ENCODE results near the gene NEURL1.

The NEURL1 gene

GRCh38 chr10:103564116-103564501 lies 70.6 kb downstream of the NEURL1 start:
- Histone ChIP-seq H3K4me2 (ENCODE audit: low read depth, low read length, poor library complexity, severe bottlenecking) (no peak overlapping the region), H2AFZ (ENCODE audit: low read length) (no peak overlapping the region)

GRCh38 chr10:103564776-103565520 lies 71.4 kb downstream of the NEURL1 start:
- Histone ChIP-seq H3F3A (ENCODE audit: low read depth) (no peaks in the 10 kb centered on the region), H2AFZ (ENCODE audit: low read length) (no peak overlapping the region), H3K4me3 (ENCODE audit: low read length, poor library complexity, severe bottlenecking) (no peak overlapping the region), H3K36me3 (ENCODE audit: insufficient read depth, low read length) (no peaks in the 10 kb centered on the region), H3K27me3 (ENCODE audit: insufficient read depth, low read length, poor library complexity, severe bottlenecking) (no peaks in the 10 kb centered on the region), H4K20me1 (ENCODE audit: insufficient read depth, low read length, poor library complexity, severe bottlenecking) (no peaks in the 10 kb centered on the region), H3K4me2 (ENCODE audit: low read depth, low read length, poor library complexity, severe bottlenecking) (no peak overlapping the region), H3K9ac (ENCODE audit: low read depth, low read length, poor library complexity, severe bottlenecking) (no peak overlapping the region), H3K9me2 (replicated peaks; ENCODE audit: low read depth, low read length) (no peaks in the 10 kb centered on the region), H3K9me3 (ENCODE audit: insufficient read depth, low read depth, low read length) (no peaks in the 10 kb centered on the region), H3K4me1 (ENCODE audit: insufficient read depth, low read length, poor library complexity, severe bottlenecking) (no peaks in the 10 kb centered on the region), H3K79me2 (ENCODE audit: insufficient read depth, low read length) (no peaks in the 10 kb centered on the region)
- peak; percentile 95 for TF ChIP-seq CTCF (conservative IDR thresholded peaks at IDR 0.05; ENCODE audit: low read length)
- TF ChIP-seq EZH2phosphoT487 (IDR thresholded peaks at IDR 0.05; ENCODE audit: borderline replicate concordance) = no peak

More at GRCh38 chr10:103564116-103564501, 70.6 kb downstream of the NEURL1 start:
- Histone ChIP-seq H3K79me2 (ENCODE audit: insufficient read depth, low read length) (no peaks in the 10 kb centered on the region), H3K36me3 (ENCODE audit: insufficient read depth, low read length) (no peaks in the 10 kb centered on the region), H3K9me2 (replicated peaks; ENCODE audit: low read depth, low read length) (no peaks in the 10 kb centered on the region), H3K27me3 (ENCODE audit: insufficient read depth, low read length, poor library complexity, severe bottlenecking) (no peaks in the 10 kb centered on the region), H3K4me1 (ENCODE audit: insufficient read depth, low read length, poor library complexity, severe bottlenecking) (no peaks in the 10 kb centered on the region), H3F3A (ENCODE audit: low read depth) (no peaks in the 10 kb centered on the region), H3K9ac (ENCODE audit: low read depth, low read length, poor library complexity, severe bottlenecking) (no peak overlapping the region), H3K9me3 (ENCODE audit: insufficient read depth, low read depth, low read length) (no peaks in the 10 kb centered on the region), H4K20me1 (ENCODE audit: insufficient read depth, low read length, poor library complexity, severe bottlenecking) (no peaks in the 10 kb centered on the region), H3K4me3 (ENCODE audit: low read length, poor library complexity, severe bottlenecking) (no peak overlapping the region)
- no peak for TF ChIP-seq EZH2phosphoT487 (IDR thresholded peaks at IDR 0.05; ENCODE audit: borderline replicate concordance)
- no peak for TF ChIP-seq CTCF (conservative IDR thresholded peaks at IDR 0.05; ENCODE audit: low read length)

GRCh38 chr10:103566536-103566935 lies 73.0 kb downstream of the NEURL1 start:
- TF ChIP-seq EZH2phosphoT487 (IDR thresholded peaks at IDR 0.05; ENCODE audit: borderline replicate concordance) (no peak), CTCF (conservative IDR thresholded peaks at IDR 0.05; ENCODE audit: low read length) (no peak)
- Histone ChIP-seq H4K20me1 (ENCODE audit: insufficient read depth, low read length, poor library complexity, severe bottlenecking) (no peaks in the 10 kb centered on the region), H3F3A (ENCODE audit: low read depth) (no peaks in the 10 kb centered on the region), H3K79me2 (ENCODE audit: insufficient read depth, low read length) (no peaks in the 10 kb centered on the region), H3K9ac (ENCODE audit: low read depth, low read length, poor library complexity, severe bottlenecking) (no peak overlapping the region), H3K9me2 (replicated peaks; ENCODE audit: low read depth, low read length) (no peaks in the 10 kb centered on the region), H3K4me2 (ENCODE audit: low read depth, low read length, poor library complexity, severe bottlenecking) (no peak overlapping the region), H3K36me3 (ENCODE audit: insufficient read depth, low read length) (no peaks in the 10 kb centered on the region), H3K4me3 (ENCODE audit: low read length, poor library complexity, severe bottlenecking) (no peak overlapping the region), H3K27me3 (ENCODE audit: insufficient read depth, low read length, poor library complexity, severe bottlenecking) (no peaks in the 10 kb centered on the region), H3K9me3 (ENCODE audit: insufficient read depth, low read depth, low read length) (no peaks in the 10 kb centered on the region), H2AFZ (ENCODE audit: low read length) (no peak overlapping the region), H3K4me1 (ENCODE audit: insufficient read depth, low read length, poor library complexity, severe bottlenecking) (no peaks in the 10 kb centered on the region)
